Activated naive CD8-positive, alpha-beta T cell (primary cell): ENCODE results near the gene CASTOR2.
"Not testable (repeated sequence)": the region's sequence is repeated elsewhere in the genome, so short reads cannot be mapped to it uniquely, and the experiment has no call there.

Experiments used
- H3K27ac Mint-ChIP-seq: one replicate; pipeline ENCODE4 v1.8.0; 2021; ENCODE audit warnings: mixed read lengths
- H3K27me3 Mint-ChIP-seq: one replicate; pipeline ENCODE4 v1.8.0; 2021; ENCODE audit warnings: mixed read lengths
- H3K36me3 Mint-ChIP-seq: one replicate; pipeline ENCODE4 v1.8.0; 2021; ENCODE audit warnings: mixed read lengths
- H3K4me1 Mint-ChIP-seq: one replicate; pipeline ENCODE4 v1.8.0; 2021; ENCODE audit warnings: low read depth, mixed read lengths
- H3K4me3 Mint-ChIP-seq: one replicate; pipeline ENCODE4 v1.8.0; 2021; ENCODE audit warnings: mild to moderate bottlenecking, mixed read lengths
- H3K9me3 Mint-ChIP-seq: one replicate; pipeline ENCODE4 v1.8.0; 2021; ENCODE audit warnings: low read depth, mixed read lengths

The CASTOR2 gene

GRCh38 chr7:75055830-75056772, 91.6 kb downstream of the CASTOR2 start:
- no peaks in the 10 kb centered on the region for H3K27me3 Mint-ChIP-seq
- H3K4me3 Mint-ChIP-seq = no peak overlapping the region
- H3K9me3 Mint-ChIP-seq = no peaks in the 10 kb centered on the region
- H3K36me3 Mint-ChIP-seq = no peaks in the 10 kb centered on the region
- H3K27ac Mint-ChIP-seq = no peak overlapping the region
- H3K4me1 Mint-ChIP-seq = no peaks in the 10 kb centered on the region

GRCh38 chr7:75058406-75058805, 93.9 kb downstream of the CASTOR2 start:
- no peaks in the 10 kb centered on the region for H3K9me3 Mint-ChIP-seq
- peaks cover 5% of the 10 kb centered on the region for H3K36me3 Mint-ChIP-seq

GRCh38 chr7:75064291-75064690, 99.8 kb downstream of the CASTOR2 start:
- Mint-ChIP-seq H3K9me3 (no peaks in the 10 kb centered on the region), H3K4me3 (no peak overlapping the region), H3K27me3 (no peaks in the 10 kb centered on the region), H3K4me1 (no peaks in the 10 kb centered on the region), H3K27ac (no peak overlapping the region), H3K36me3 (peaks cover 10% of the 10 kb centered on the region)

More at GRCh38 chr7:75058406-75058805, 93.9 kb downstream of the CASTOR2 start:
- Mint-ChIP-seq H3K4me1 (no peaks in the 10 kb centered on the region), H3K4me3 (no peak overlapping the region), H3K27ac (no peak overlapping the region), H3K27me3 (no peaks in the 10 kb centered on the region)

- H3K36me3 Mint-ChIP-seq = peaks cover 10% of the 10 kb centered on the region
- H3K9me3 Mint-ChIP-seq = no peaks in the 10 kb centered on the region
- no peak overlapping the region for H3K27ac Mint-ChIP-seq
- no peaks in the 10 kb centered on the region for H3K4me1 Mint-ChIP-seq
- H3K4me3 Mint-ChIP-seq = no peak overlapping the region
- no peaks in the 10 kb centered on the region for H3K27me3 Mint-ChIP-seq
These were observed 100.3 kb downstream of the CASTOR2 start for GRCh38 chr7:75064801-75065200.

GRCh38 chr7:75066521-75066920, 102.0 kb downstream of the CASTOR2 start:
- peaks cover under 1% of the 10 kb centered on the region for H3K4me1 Mint-ChIP-seq
- H3K36me3 Mint-ChIP-seq = peaks cover 7% of the 10 kb centered on the region
- no peaks in the 10 kb centered on the region for H3K27me3 Mint-ChIP-seq
- no peaks in the 10 kb centered on the region for H3K9me3 Mint-ChIP-seq
- no peak overlapping the region for H3K4me3 Mint-ChIP-seq
- no peak overlapping the region for H3K27ac Mint-ChIP-seq

GRCh38 chr7:75072981-75073283, 108.4 kb downstream of the CASTOR2 start:
- Mint-ChIP-seq H3K4me1 (peaks cover 16% of the 10 kb centered on the region), H3K27ac (peak overlapping the region; percentile 97), H3K36me3 (no peaks in the 10 kb centered on the region), H3K4me3 (peak overlapping the region; percentile 99), H3K9me3 (no peaks in the 10 kb centered on the region), H3K27me3 (no peaks in the 10 kb centered on the region)

GRCh38 chr7:75074262-75074641, 109.7 kb downstream of the CASTOR2 start:
- peaks cover 16% of the 10 kb centered on the region for H3K4me1 Mint-ChIP-seq
- not testable (repeated sequence) for H3K9me3 Mint-ChIP-seq, H3K36me3 Mint-ChIP-seq, H3K27me3 Mint-ChIP-seq
- H3K27ac Mint-ChIP-seq = peak overlapping the region; percentile 89
- peak overlapping the region; percentile 89 for H3K4me3 Mint-ChIP-seq
